C4-2B (cell line): ENCODE measurements around the gene ELMO1.

ENCODE experiments used
- CTCF ChIP-seq: fragments of 450-650 bp; conservative IDR thresholded peaks from 2 replicates; pipeline ENCODE4 v1.5.1; 2017; ENCODE audit warnings: mild to moderate bottlenecking
- ZFX ChIP-seq: fragments of 450-650 bp; IDR thresholded peaks from 2 replicates; pipeline ENCODE4 v1.6.1; 2017

- no peak for TF ChIP-seq ZFX
- no peak for TF ChIP-seq CTCF
Measured at GRCh38 chr7:37290731-37291130, 157.9 kb downstream of the ELMO1 start.
